ENCODE results near the gene TMEFF2.

TMEFF2 gene

GRCh38 chr2:191965733-191966132 lies 229.0 kb downstream of the TMEFF2 start:
- no peak for DNase-seq (ENCODE audit: low read depth)
- no peak for TF ChIP-seq CTCF (IDR thresholded peaks at IDR 0.05; ENCODE audit: control insufficient read depth, insufficient read depth, low read depth, low read length, missing control alignments)
- H3K4me3 ChIP-seq (ENCODE audit: control insufficient read depth, low read depth, low read length): no peak overlapping the region

GRCh38 chr2:191961556-191961955 lies 233.2 kb downstream of the TMEFF2 start:
- no peak overlapping the region for H3K4me3 ChIP-seq (ENCODE audit: control insufficient read depth, low read depth, low read length)
- no peak for DNase-seq (ENCODE audit: low read depth)
- TF ChIP-seq CTCF (IDR thresholded peaks at IDR 0.05; ENCODE audit: control insufficient read depth, insufficient read depth, low read depth, low read length, missing control alignments): no peak

- no peak for TF ChIP-seq CTCF (IDR thresholded peaks at IDR 0.05; ENCODE audit: control insufficient read depth, insufficient read depth, low read depth, low read length, missing control alignments)
- DNase-seq (ENCODE audit: low read depth): no peak
- H3K4me3 ChIP-seq (ENCODE audit: control insufficient read depth, low read depth, low read length): no peak overlapping the region
Measured at GRCh38 chr2:191959209-191959608, 235.5 kb downstream of the TMEFF2 start.

GRCh38 chr2:191957996-191958860 lies 236.5 kb downstream of the TMEFF2 start:
- no peak for TF ChIP-seq CTCF (IDR thresholded peaks at IDR 0.05; ENCODE audit: control insufficient read depth, insufficient read depth, low read depth, low read length, missing control alignments)
- DNase-seq (ENCODE audit: low read depth): no peak
- no peak overlapping the region for H3K4me3 ChIP-seq (ENCODE audit: control insufficient read depth, low read depth, low read length)

GRCh38 chr2:191954451-191954850 lies 240.3 kb downstream of the TMEFF2 start:
- no peak for TF ChIP-seq CTCF (IDR thresholded peaks at IDR 0.05; ENCODE audit: control insufficient read depth, insufficient read depth, low read depth, low read length, missing control alignments)
- no peak for DNase-seq (ENCODE audit: low read depth)

GRCh38 chr2:191952515-191953270 lies 242.0 kb downstream of the TMEFF2 start:
- DNase-seq (ENCODE audit: low read depth): no peak
- TF ChIP-seq CTCF (IDR thresholded peaks at IDR 0.05; ENCODE audit: control insufficient read depth, insufficient read depth, low read depth, low read length, missing control alignments): no peak
- no peak overlapping the region for H3K4me3 ChIP-seq (ENCODE audit: control insufficient read depth, low read depth, low read length)

More at GRCh38 chr2:191954451-191954850, 240.3 kb downstream of the TMEFF2 start:
- H3K4me3 ChIP-seq (ENCODE audit: control insufficient read depth, low read depth, low read length): no peak overlapping the region
